Hepatocyte (in vitro differentiated cells): Measurements from ENCODE around the gene ERCC6L.

Experiments used
- EZH2phosphoT487 ChIP-seq: fragments of 200-600 bp; sonication (generic); IDR thresholded peaks from one replicate; pipeline ENCODE4 v1.6.1; 2018; ENCODE audit warnings: antibody characterized with exemption, mild to moderate bottlenecking, low read depth, moderate library complexity; ENCODE audit not compliant: unreplicated experiment, severe bottlenecking
- TF ChIP-seq, protein P1 (sequence below): fragments of 200-600 bp; sonication (generic); IDR thresholded peaks from 2 replicates; pipeline ENCODE4 v1.5.1; 2016; ENCODE audit warnings: antibody characterized with exemption, mild to moderate bottlenecking; ENCODE audit not compliant: poor library complexity

DNA sequence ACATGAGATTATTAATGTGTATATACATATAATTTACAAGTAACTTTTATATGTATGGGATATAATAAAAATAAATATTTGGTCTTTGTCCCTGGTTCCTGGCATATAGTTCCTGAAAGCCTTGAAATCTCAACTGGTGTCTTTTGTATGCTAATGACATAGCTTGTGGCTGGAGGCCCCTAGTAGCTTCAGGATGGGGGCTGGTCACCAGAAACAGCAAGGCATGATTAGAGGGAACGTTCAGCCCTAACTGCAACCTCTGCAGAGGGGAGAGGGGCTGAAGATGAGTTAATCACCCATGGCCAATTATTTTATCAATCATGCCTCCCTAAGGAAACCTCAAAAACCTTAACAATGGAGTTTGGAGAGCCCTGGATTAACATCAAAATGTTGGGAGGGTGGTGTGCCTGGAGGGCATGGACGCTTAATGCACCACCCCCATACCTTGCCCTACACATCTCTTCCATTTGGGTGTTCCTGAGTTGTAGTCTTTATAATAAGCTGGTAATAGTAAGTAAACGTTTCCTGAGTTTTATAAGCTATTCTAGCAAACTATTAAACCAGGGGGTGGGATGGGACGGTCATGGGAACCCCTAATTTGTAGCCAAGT, 35.9 kb downstream of the ERCC6L start:
- TF ChIP-seq, protein P1, sequence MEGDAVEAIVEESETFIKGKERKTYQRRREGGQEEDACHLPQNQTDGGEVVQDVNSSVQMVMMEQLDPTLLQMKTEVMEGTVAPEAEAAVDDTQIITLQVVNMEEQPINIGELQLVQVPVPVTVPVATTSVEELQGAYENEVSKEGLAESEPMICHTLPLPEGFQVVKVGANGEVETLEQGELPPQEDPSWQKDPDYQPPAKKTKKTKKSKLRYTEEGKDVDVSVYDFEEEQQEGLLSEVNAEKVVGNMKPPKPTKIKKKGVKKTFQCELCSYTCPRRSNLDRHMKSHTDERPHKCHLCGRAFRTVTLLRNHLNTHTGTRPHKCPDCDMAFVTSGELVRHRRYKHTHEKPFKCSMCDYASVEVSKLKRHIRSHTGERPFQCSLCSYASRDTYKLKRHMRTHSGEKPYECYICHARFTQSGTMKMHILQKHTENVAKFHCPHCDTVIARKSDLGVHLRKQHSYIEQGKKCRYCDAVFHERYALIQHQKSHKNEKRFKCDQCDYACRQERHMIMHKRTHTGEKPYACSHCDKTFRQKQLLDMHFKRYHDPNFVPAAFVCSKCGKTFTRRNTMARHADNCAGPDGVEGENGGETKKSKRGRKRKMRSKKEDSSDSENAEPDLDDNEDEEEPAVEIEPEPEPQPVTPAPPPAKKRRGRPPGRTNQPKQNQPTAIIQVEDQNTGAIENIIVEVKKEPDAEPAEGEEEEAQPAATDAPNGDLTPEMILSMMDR = no peak
- TF ChIP-seq EZH2phosphoT487 = no peak
